ENCODE data around the gene PACRG. TPM values are rescaled to one million over a fixed set of nuclear protein-coding genes. Genes with fewer than 3 reads are reported as not detected.

Gene PACRG
- total RNA-seq, 4 donors from 2014 or later: 1.7 to 7.7 (median 3.7) TPM

GRCh38 chr6:163165155-163165910 is 437.6 kb downstream of the PACRG start:
- WGBS, 2 donors: 93% methylated on average over 22 of the region's 22 CpGs
- Histone ChIP-seq H3K27ac (no peak overlapping the region), H3K9me3 (no peaks in the 10 kb centered on the region), H3K36me3 (no peaks in the 10 kb centered on the region), H3K4me1 (no peaks in the 10 kb centered on the region), H3K27me3 (no peaks in the 10 kb centered on the region), H3K4me3 (replicated peaks in 1 of 3) (no peak overlapping the region)
- TF ChIP-seq POLR2A (IDR thresholded peaks at IDR 0.05) (no peak), CTCF (IDR thresholded peaks at IDR 0.05) (no peak)
- DNase-seq: no peak
- intact Hi-C loops (cut with DNase I): no loop called here

- TF ChIP-seq POLR2A (IDR thresholded peaks at IDR 0.05) (no peak), CTCF (IDR thresholded peaks at IDR 0.05) (no peak)
- no peaks in the 10 kb centered on the region for H3K9me3 ChIP-seq
- no peaks in the 10 kb centered on the region for H3K27me3 ChIP-seq
- 81 to 85% methylated on average over 14 of the region's 14 CpGs for WGBS, 2 donors
- no peak overlapping the region for H3K4me3 ChIP-seq (replicated peaks in 1 of 3)
- no peaks in the 10 kb centered on the region for H3K4me1 ChIP-seq
- intact Hi-C loops (cut with DNase I): no loop called here
- H3K27ac ChIP-seq: no peak overlapping the region
- no peak for DNase-seq
- H3K36me3 ChIP-seq: no peaks in the 10 kb centered on the region
Measured at GRCh38 chr6:163165922-163166321, 438.1 kb downstream of the PACRG start.

GRCh38 chr6:163166507-163166906 is 438.7 kb downstream of the PACRG start:
- Histone ChIP-seq H3K4me1 (no peaks in the 10 kb centered on the region), H3K36me3 (no peaks in the 10 kb centered on the region), H3K9me3 (no peaks in the 10 kb centered on the region), H3K27me3 (no peaks in the 10 kb centered on the region), H3K27ac (no peak overlapping the region), H3K4me3 (replicated peaks in 1 of 3) (no peak overlapping the region)
- DNase-seq: no peak
- WGBS, 2 donors: 89 to 93% methylated on average over 3 of the region's 3 CpGs
- no peak for TF ChIP-seq CTCF (IDR thresholded peaks at IDR 0.05)
- TF ChIP-seq POLR2A (IDR thresholded peaks at IDR 0.05): no peak
- intact Hi-C loops (cut with DNase I): no loop called here

- Histone ChIP-seq H3K27ac (no peak overlapping the region), H3K4me3 (replicated peaks in 1 of 3) (no peak overlapping the region), H3K36me3 (no peaks in the 10 kb centered on the region), H3K9me3 (no peaks in the 10 kb centered on the region), H3K27me3 (no peaks in the 10 kb centered on the region), H3K4me1 (no peaks in the 10 kb centered on the region)
- 95 to 97% methylated on average over 11 of the region's 11 CpGs for WGBS, 2 donors
- no peak for TF ChIP-seq CTCF (IDR thresholded peaks at IDR 0.05)
- no peak for TF ChIP-seq POLR2A (IDR thresholded peaks at IDR 0.05)
- intact Hi-C loops (cut with DNase I): no loop called here
- no peak for DNase-seq
Measured at GRCh38 chr6:163169521-163169920, 441.7 kb downstream of the PACRG start.

- WGBS, 2 donors: 91% methylated on average over 14 of the region's 14 CpGs
- Histone ChIP-seq H3K4me1 (no peaks in the 10 kb centered on the region), H3K27me3 (no peaks in the 10 kb centered on the region), H3K4me3 (replicated peaks in 1 of 3) (no peak overlapping the region), H3K36me3 (no peaks in the 10 kb centered on the region), H3K9me3 (no peaks in the 10 kb centered on the region), H3K27ac (no peak overlapping the region)
- DNase-seq: no peak
- peak in 3 of 6 experiments; percentile 19 to 55 (median 20) for TF ChIP-seq CTCF (IDR thresholded peaks at IDR 0.05)
- no peak for TF ChIP-seq POLR2A (IDR thresholded peaks at IDR 0.05)
- intact Hi-C loops (cut with DNase I): no loop called here
Measured at GRCh38 chr6:163170294-163170883, 442.6 kb downstream of the PACRG start.
